Pancreas (tissue), 10 donors: Measurements from ENCODE around the gene TRPV4. TPM values are rescaled to one million over a fixed set of nuclear protein-coding genes. Genes with fewer than 3 reads are reported as not detected.

Experiments
- ATAC-seq, 4 donors: fragments of 200-7000 bp; cut with Tn5 transposase; one replicate each; pipeline versions ENCODE4 v1.8.0 to v1.9.1; 2020; ENCODE audit warnings: mild to moderate bottlenecking in 4 of 4, moderate library complexity in 4 of 4
- DNase-seq, 6 donors: peaks; one replicate each; pipeline ENCODE4 v3.0.0-alpha.2; 2020
- FAIRE-seq: peaks from 2 replicates; lab custom pipeline; 2012; peaks lifted over from hg19 to GRCh38; lab: Jason Lieb, UNC
- H3K27ac ChIP-seq, 4 donors: fragments of 200-600 bp; sonication (generic); 1 replicate in 3 of 4; 2 replicates in 1 of 4; pipeline versions ENCODE4 v1.5.0 to v1.8.0; 2020
- H3K27me3 ChIP-seq, 4 donors: fragments of 200-600 bp; one replicate each; pipeline ENCODE4 v1.8.0; 2021
- H3K36me3 ChIP-seq, 3 donors: fragments of 200-600 bp; sonication (generic) in 1 of 3; one replicate each; pipeline versions ENCODE4 v1.5.0 to v1.8.0; 2020 to 2021
- H3K4me1 ChIP-seq, 3 donors: fragments of 200-600 bp; one replicate each; pipeline ENCODE4 v1.8.0; 2021
- H3K4me3 ChIP-seq, 4 donors: fragments of 200-600 bp; sonication (generic) in 2 of 4; one replicate each; pipeline versions ENCODE4 v1.5.0 to v1.8.0; 2020 to 2021
- H3K9me3 ChIP-seq, 4 donors: fragments of 200-600 bp; one replicate each; pipeline ENCODE4 v1.8.0; 2021
- CTCF ChIP-seq, 4 donors: fragments of 200-600 bp; sonication (generic) in 3 of 4; IDR thresholded peaks; one replicate each; pipeline versions ENCODE4 v1.5.0 to v1.8.0; 2021; ENCODE audit warnings: antibody characterized with exemption in 4 of 4
- whole genome bisulfite sequencing, 2 donors: extraction: QIAGEN DNeasy Blood & Tissue Kit; methylation state at CpG; one replicate each; pipeline ENCODE4 v1.1.7; 2013; 5-methylcytosine and 5-hydroxymethylcytosine counted together
- intact Hi-C, 3 donors: fragments of 100-400 bp; cut with DNase I; formaldehyde crosslinking; loops; one replicate each; pipeline versions ENCODE4 v1.11.1 to v1.14.2; 2022
- polyA plus RNA-seq, 2 donors: library from polyadenylated mRNA; stranded (reverse); fragments of 200-250 nt; gene quantifications; one replicate each; pipeline ENCODE4 v1.2.3, GENCODE V29; 2013
- total RNA-seq, 6 donors: library from RNA; stranded (reverse); fragmentation: NEBNext Ultra II Directional in 4 of 6; extraction: Animal tissue kit (Norgen Biotek cat#: 25700) in 4 of 6; gene quantifications; one replicate each; pipeline versions ENCODE4 v1.2.1 to v1.2.4, GENCODE V29; 2021 to 2023
- donor health status: healthy with polysubstance abuse.
- donor health status: DM: no; HTN: no; CAD: no; lungs with moderate emphysema.
- donor health status: DM: no; HTN: no; CAD: no.
- donor health status: control.
- donor health status: control.
- donor health status: Bipolar disorder and iron deficiency.
- donor health status: DM: yes; HTN: yes; CAD: no.
- donor health status: DM: no; HTN: no; CAD: no.
- donor health status: DM: no; HTN: no; CAD: no.
- donor health status: DM: yes; HTN: yes; CAD: no.

TRPV4 gene
- total and polyA plus RNA-seq, 8 donors = 1.9 to 4.9 (median 4.0) TPM

- FAIRE-seq = no peak
- peak in 1 of 6 donors; percentile 25 for DNase-seq
- peak overlapping the region; percentile 53 to 81 (median 68) for H3K27ac ChIP-seq
- no peaks in the 10 kb centered on the region for H3K36me3 ChIP-seq
- no peaks in the 10 kb centered on the region for H3K27me3 ChIP-seq
- peaks cover 5 to 15% (median 11%) of the 10 kb centered on the region in 3 donors for H3K4me1 ChIP-seq
- intact Hi-C loops = no loop called here
- H3K4me3 ChIP-seq = no peak overlapping the region
- no peaks in the 10 kb centered on the region for H3K9me3 ChIP-seq
- no peak for TF ChIP-seq CTCF (IDR thresholded peaks at IDR 0.05)
- WGBS, 2 donors = 58 to 60% methylated on average over 7 of the region's 7 CpGs
- ATAC-seq = no peak
Observed at GRCh38 chr12:109822416-109822815, 10.8 kb downstream of the TRPV4 start.

GRCh38 chr12:109821968-109822367, 11.2 kb downstream of the TRPV4 start:
- H3K4me1 ChIP-seq = peaks cover 5 to 15% (median 11%) of the 10 kb centered on the region in 3 donors
- intact Hi-C loops = no loop called here
- no peak for FAIRE-seq
- DNase-seq = no peak
- ATAC-seq = no peak
- H3K27me3 ChIP-seq = no peaks in the 10 kb centered on the region
- no peak for TF ChIP-seq CTCF (IDR thresholded peaks at IDR 0.05)
- no peak overlapping the region for H3K4me3 ChIP-seq
- no peaks in the 10 kb centered on the region for H3K9me3 ChIP-seq
- H3K27ac ChIP-seq = peak overlapping the region in 3 of 4 donors; percentile 53 to 81 (median 77)
- H3K36me3 ChIP-seq = no peaks in the 10 kb centered on the region

- Histone ChIP-seq H3K4me1 (peaks cover 5 to 15% (median 11%) of the 10 kb centered on the region in 3 donors), H3K9me3 (no peaks in the 10 kb centered on the region), H3K27me3 (no peaks in the 10 kb centered on the region), H3K4me3 (no peak overlapping the region), H3K27ac (no peak overlapping the region), H3K36me3 (no peaks in the 10 kb centered on the region)
- no peak for FAIRE-seq
- TF ChIP-seq CTCF (IDR thresholded peaks at IDR 0.05) = no peak
- DNase-seq = no peak
- intact Hi-C loops = no loop called here
- 85 to 91% methylated on average over 16 of the region's 16 CpGs for WGBS, 2 donors
- no peak for ATAC-seq
Observed at GRCh38 chr12:109820816-109821381, 12.3 kb downstream of the TRPV4 start.

GRCh38 chr12:109818905-109819500, 14.2 kb downstream of the TRPV4 start:
- WGBS, 2 donors = 61 to 64% methylated on average over 10 of the region's 10 CpGs
- ATAC-seq (no peak), DNase-seq (no peak), FAIRE-seq (no peak)
- intact Hi-C loops = loop anchor here in 1 of 3 donors (10.0 kb wide), 1 partner anchor 66 kb away; the partner anchor contains the start of gene GLTP
- Histone ChIP-seq H3K27ac (no peak overlapping the region), H3K4me1 (peaks cover 5 to 15% (median 11%) of the 10 kb centered on the region in 3 donors), H3K9me3 (no peaks in the 10 kb centered on the region), H3K27me3 (no peaks in the 10 kb centered on the region), H3K4me3 (no peak overlapping the region), H3K36me3 (no peaks in the 10 kb centered on the region)
- TF ChIP-seq CTCF (IDR thresholded peaks at IDR 0.05) = no peak

- no peaks in the 10 kb centered on the region for H3K9me3 ChIP-seq
- H3K4me1 ChIP-seq = peaks cover 5 to 11% (median 11%) of the 10 kb centered on the region in 3 donors
- FAIRE-seq (no peak), DNase-seq (no peak), ATAC-seq (no peak)
- no peaks in the 10 kb centered on the region for H3K36me3 ChIP-seq
- no peak overlapping the region for H3K4me3 ChIP-seq
- H3K27ac ChIP-seq = no peak overlapping the region
- intact Hi-C loops = loop anchor here in 1 of 3 donors (10.0 kb wide), 1 partner anchor 67 kb away; the partner anchor contains the start of gene GLTP
- no peak for TF ChIP-seq CTCF (IDR thresholded peaks at IDR 0.05)
- no peaks in the 10 kb centered on the region for H3K27me3 ChIP-seq
- WGBS, 2 donors = 90 to 91% methylated on average over 9 of the region's 9 CpGs
Observed at GRCh38 chr12:109818253-109818652, 14.9 kb downstream of the TRPV4 start.
